PC-9 (cell line): ENCODE results near the gene HCFC2. TPM values are rescaled to one million over a fixed set of nuclear protein-coding genes. Genes with fewer than 3 reads are reported as not detected.
"Not testable (repeated sequence)": the region's sequence is repeated elsewhere in the genome, so short reads cannot be mapped to it uniquely, and the experiment has no call there.

Experiments
- BruUV-seq: library from RNA; stranded (reverse); fragments of 400-500 nt; replicated peaks from 2 replicates; lab custom pipeline; 2021; lab: Mats Ljungman, UMichigan
- CTCF ChIA-PET: fragments of 300-600 bp; sonication (Branson Sonifier 250); formaldehyde crosslinking; loops from one replicate; lab custom pipeline; 2022; ENCODE audit warnings: antibody characterized with exemption; lab: Charles Lee
- POLR2A ChIA-PET: fragments of 300-600 bp; sonication (Branson Sonifier 250); formaldehyde crosslinking; loops from one replicate; lab custom pipeline; 2022; ENCODE audit warnings: antibody characterized with exemption; ENCODE audit not compliant: unreplicated experiment; lab: Charles Lee
- DNase-seq, 2 experiments: peaks; one replicate each; pipeline versions ENCODE4 v3.0.0 to v3.0.0-alpha.2; 2015 to 2022; ENCODE audit warnings: mixed read lengths in 1 of 2
- H2AFZ ChIP-seq: fragments of 200-600 bp; sonication (generic); 2 replicates; pipeline ENCODE4 v1.8.1; 2017; ENCODE audit warnings: antibody characterized with exemption
- H3F3A ChIP-seq: fragments of 200-600 bp; sonication (generic); 2 replicates; pipeline ENCODE4 v1.8.1; 2017; ENCODE audit warnings: antibody characterized with exemption, mild to moderate bottlenecking, low read depth; ENCODE audit not compliant: insufficient read depth
- H3K27ac ChIP-seq: fragments of 200-600 bp; sonication (generic); 2 replicates; pipeline ENCODE4 v1.6.1; 2016; ENCODE audit warnings: mixed run types
- H3K27me3 ChIP-seq: fragments of 200-600 bp; sonication (generic); 2 replicates; pipeline ENCODE4 v1.6.1; 2016; ENCODE audit warnings: low read depth, mixed run types; ENCODE audit not compliant: insufficient read depth
- H3K36me3 ChIP-seq: fragments of 200-600 bp; sonication (generic); 2 replicates; pipeline ENCODE4 v1.6.1; 2016; ENCODE audit warnings: low read depth, mixed run types
- H3K4me1 ChIP-seq: fragments of 200-600 bp; sonication (generic); replicated peaks from 2 replicates; pipeline ENCODE4 v1.6.1; 2016; ENCODE audit warnings: mixed run types; ENCODE audit not compliant: insufficient read depth
- H3K4me2 ChIP-seq: fragments of 200-600 bp; sonication (generic); 2 replicates; pipeline ENCODE4 v1.6.1; 2017; ENCODE audit warnings: mixed run types
- H3K4me3 ChIP-seq: fragments of 200-600 bp; sonication (generic); 2 replicates; pipeline ENCODE4 v1.6.1; 2016; ENCODE audit warnings: mixed run types
- H3K79me2 ChIP-seq: fragments of 200-600 bp; sonication (generic); 2 replicates; pipeline ENCODE4 v1.6.1; 2017; ENCODE audit warnings: low read depth, mixed run types
- H3K9me2 ChIP-seq: fragments of 200-600 bp; sonication (generic); 2 replicates; pipeline ENCODE4 v1.8.1; 2017; ENCODE audit warnings: mild to moderate bottlenecking; ENCODE audit not compliant: insufficient read depth
- H3K9me3 ChIP-seq: fragments of 200-600 bp; sonication (generic); 2 replicates; pipeline ENCODE4 v1.8.1; 2016; ENCODE audit warnings: low read depth; ENCODE audit not compliant: insufficient read depth
- H4K20me1 ChIP-seq: fragments of 200-600 bp; sonication (generic); 2 replicates; pipeline ENCODE4 v1.8.1; 2017; ENCODE audit not compliant: insufficient read depth
- CTCF ChIP-seq: fragments of 200-600 bp; sonication (generic); conservative IDR thresholded peaks from 2 replicates; pipeline ENCODE4 v1.6.1; 2017; ENCODE audit warnings: mixed run types, antibody characterized with exemption, mild to moderate bottlenecking, moderate library complexity
- EZH2 ChIP-seq: fragments of 200-600 bp; sonication (generic); IDR thresholded peaks from 2 replicates; pipeline ENCODE4 v1.8.0; 2017; ENCODE audit warnings: antibody characterized with exemption, low read depth
- intact Hi-C: fragments of 100-400 bp; cut with micrococcal nuclease; formaldehyde crosslinking; loops from one replicate; pipeline ENCODE4 v1.10.0; 2022; ENCODE audit not compliant: unreplicated experiment
- total RNA-seq: library from RNA; stranded (reverse); gene quantifications from 2 replicates; pipeline ENCODE4 v1.2.3, GENCODE V29; 2021

HCFC2 gene
- total RNA-seq, 1 experiment from 2014 or later = 2.4 TPM

DNA sequence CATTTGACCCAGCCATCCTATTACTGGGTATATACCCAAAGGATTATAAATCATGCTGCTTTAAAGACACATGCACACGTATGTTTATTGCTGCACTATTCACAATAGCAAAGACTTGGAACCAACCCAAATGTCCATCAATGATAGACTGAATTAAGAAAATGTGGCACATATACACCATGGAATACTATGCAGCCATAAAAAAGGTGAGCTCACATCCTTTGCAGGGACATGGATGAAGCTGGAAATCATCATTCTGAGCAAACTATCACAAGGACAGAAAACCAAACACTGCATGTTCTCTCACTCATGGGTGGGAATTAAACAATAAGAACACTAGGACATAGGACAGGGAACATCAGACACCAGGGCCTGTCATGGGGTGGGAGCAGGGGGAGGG, 24.6 kb upstream of the HCFC2 start:
- H3K27ac ChIP-seq, CTCF ChIA-PET, H2AFZ ChIP-seq, H3K79me2 ChIP-seq, H3K9me2 ChIP-seq, POLR2A ChIA-PET, BruUV-seq, H3K4me3 ChIP-seq, intact Hi-C loops, H3F3A ChIP-seq, H3K4me2 ChIP-seq, H3K9me3 ChIP-seq, H3K36me3 ChIP-seq, H4K20me1 ChIP-seq, H3K4me1 ChIP-seq, DNase-seq: not testable (repeated sequence)
- peaks cover 22% of the 10 kb centered on the region for H3K27me3 ChIP-seq

DNA sequence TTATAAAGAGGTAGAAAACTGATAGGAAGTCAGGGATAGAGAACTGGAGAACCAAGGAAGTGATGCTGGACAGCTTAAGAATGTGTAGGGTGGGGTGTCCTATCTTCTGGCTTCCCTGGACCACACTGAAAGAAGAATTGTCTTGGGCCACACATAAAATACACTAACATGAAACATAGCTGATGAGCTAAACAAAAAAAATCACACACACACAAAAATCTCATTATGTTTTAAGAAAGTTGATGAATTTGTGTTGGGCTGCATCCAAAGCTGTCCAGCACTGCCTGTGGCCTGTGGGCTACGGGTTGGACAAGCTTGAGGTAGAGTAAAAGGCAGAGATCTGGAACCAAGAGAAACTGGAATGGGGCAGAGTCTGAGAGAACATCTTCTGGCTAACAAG, 21.8 kb upstream of the HCFC2 start:
- H3K36me3 ChIP-seq = no peaks in the 10 kb centered on the region
- H3K4me3 ChIP-seq = no peak overlapping the region
- intact Hi-C loops = no loop called here
- no peak for TF ChIP-seq EZH2
- no peak for TF ChIP-seq CTCF
- CTCF ChIA-PET = no interaction called here
- no peak for DNase-seq
- no peak overlapping the region for H3K27ac ChIP-seq
- POLR2A ChIA-PET = interaction anchor here (0.6 kb wide), 1 partner anchor 51 kb away, joined by 4 read pairs; no protein-coding TSS in a partner anchor
- H3K4me1 ChIP-seq = peaks cover 6% of the 10 kb centered on the region; the same call in 1 of the 2 replicates
- H3F3A ChIP-seq = no peaks in the 10 kb centered on the region; the same call in 1 of the 2 replicates
- no peaks in the 10 kb centered on the region for H3K9me3 ChIP-seq
- no peaks in the 10 kb centered on the region for H4K20me1 ChIP-seq
- H3K79me2 ChIP-seq = no peaks in the 10 kb centered on the region
- no peaks in the 10 kb centered on the region for H3K9me2 ChIP-seq
- 0 out of 2 replicates have a peak, but pooled peaks cover 8% of the 10 kb centered on the region for H3K27me3 ChIP-seq
- BruUV-seq = no TSS peak
- no peak overlapping the region for H3K4me2 ChIP-seq
- H2AFZ ChIP-seq = no peak overlapping the region

DNA sequence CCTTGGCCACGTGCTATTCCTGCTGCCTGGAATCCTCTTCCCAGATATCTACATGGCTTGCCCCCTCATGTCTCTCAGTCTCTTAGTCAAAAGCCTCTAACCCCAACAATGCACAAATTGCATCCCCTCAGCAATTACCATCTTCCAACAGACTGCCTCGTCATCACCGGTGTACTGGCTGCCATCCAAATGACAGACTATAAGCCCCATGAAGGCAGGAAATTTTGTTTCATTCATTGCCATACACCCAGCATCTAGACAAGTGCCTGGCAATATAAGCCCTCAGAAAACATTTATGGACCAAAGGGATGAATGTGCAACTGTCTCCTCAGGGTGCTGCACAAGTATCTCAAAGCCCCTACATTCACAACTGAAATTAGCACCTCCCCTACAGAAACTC, 20.2 kb upstream of the HCFC2 start:
- CTCF ChIA-PET = no interaction called here
- H3K27ac ChIP-seq = no peak overlapping the region
- DNase-seq = no peak
- H4K20me1 ChIP-seq = no peaks in the 10 kb centered on the region
- no TSS peak for BruUV-seq
- no peak for TF ChIP-seq EZH2
- TF ChIP-seq CTCF = no peak
- H3K4me2 ChIP-seq = no peak overlapping the region
- H3F3A ChIP-seq = no peaks in the 10 kb centered on the region; the same call in 1 of the 2 replicates
- H2AFZ ChIP-seq = no peak overlapping the region
- H3K79me2 ChIP-seq = no peaks in the 10 kb centered on the region
- H3K4me3 ChIP-seq = no peak overlapping the region
- intact Hi-C loops = no loop called here
- no peaks in the 10 kb centered on the region for H3K9me3 ChIP-seq
- peaks cover 11% of the 10 kb centered on the region; the same call in 1 of the 2 replicates for H3K4me1 ChIP-seq
- POLR2A ChIA-PET = no interaction called here
- no peaks in the 10 kb centered on the region for H3K36me3 ChIP-seq
- H3K27me3 ChIP-seq = peaks cover 13% of the 10 kb centered on the region; the same call in 1 of the 2 replicates
- H3K9me2 ChIP-seq = no peaks in the 10 kb centered on the region

DNA sequence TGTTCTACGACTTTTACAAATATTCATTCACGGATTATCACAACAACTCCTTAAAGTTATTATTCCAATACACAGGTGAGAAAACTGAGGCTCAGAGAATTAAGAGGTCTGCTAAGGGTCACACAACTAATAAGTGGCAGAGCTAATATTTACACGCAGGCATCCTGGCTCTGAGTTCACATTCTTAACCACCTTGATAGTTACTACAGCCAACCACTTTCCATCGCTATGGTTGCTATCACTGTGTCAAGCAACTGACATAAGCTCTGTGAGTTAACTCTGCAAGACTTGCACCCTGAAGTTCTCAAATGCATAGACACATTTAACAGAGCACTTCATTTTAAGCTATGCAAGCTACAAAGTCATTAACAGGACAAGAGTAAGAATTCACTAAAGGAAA, 18.0 kb upstream of the HCFC2 start:
- POLR2A ChIA-PET = no interaction called here
- DNase-seq = no peak
- Histone ChIP-seq H3K9me3 (no peaks in the 10 kb centered on the region), H3K27me3 (peaks cover 14% of the 10 kb centered on the region; the same call in 1 of the 2 replicates), H3F3A (peaks cover 5% of the 10 kb centered on the region; the same call in 1 of the 2 replicates), H2AFZ (no peak overlapping the region), H3K4me2 (no peak overlapping the region), H3K4me3 (no peak overlapping the region), H3K4me1 (peaks cover 14% of the 10 kb centered on the region; the same call in 1 of the 2 replicates), H3K36me3 (no peaks in the 10 kb centered on the region), H3K9me2 (no peaks in the 10 kb centered on the region), H4K20me1 (no peaks in the 10 kb centered on the region), H3K27ac (no peak overlapping the region), H3K79me2 (no peaks in the 10 kb centered on the region)
- CTCF ChIA-PET = interaction anchor here (0.6 kb wide), 1 partner anchor 330 kb away, joined by 4 read pairs; no protein-coding TSS in a partner anchor
- no TSS peak for BruUV-seq
- no peak for TF ChIP-seq CTCF
- intact Hi-C loops = no loop called here
